ENCODE results near the gene LRRTM1. TPM values are rescaled to one million over a fixed set of nuclear protein-coding genes. Genes with fewer than 3 reads are reported as not detected.

LRRTM1 gene
- total and polyA plus RNA-seq, 2 donors = 0.05 TPM; not detected in 1

DNA sequence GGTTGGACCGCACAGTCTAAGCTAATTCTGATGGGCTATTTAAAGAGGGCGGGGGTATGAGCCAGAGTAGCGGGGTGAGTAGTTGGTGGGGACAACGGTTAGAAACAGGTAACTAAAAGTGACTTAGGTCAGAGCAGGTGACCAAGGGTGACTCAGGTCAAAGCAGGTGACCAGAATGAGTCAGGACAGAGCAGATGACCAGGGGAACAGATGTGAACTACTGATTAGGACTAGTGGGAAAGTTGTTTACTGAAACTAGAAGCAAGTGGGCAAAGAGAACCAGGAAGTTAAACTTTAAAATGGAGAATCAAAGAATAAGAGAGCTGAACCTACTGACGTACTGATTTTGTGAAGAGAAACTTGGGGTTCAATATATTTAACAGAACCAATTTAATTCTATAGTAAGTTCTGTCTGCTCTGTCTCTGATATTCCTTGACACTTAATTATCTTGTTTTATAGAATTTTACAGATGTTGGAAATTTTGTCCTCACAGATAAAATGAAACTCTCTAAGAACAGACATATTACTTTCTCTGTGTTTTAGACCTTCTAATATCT is 7.8 kb upstream of the LRRTM1 start:
- 92% methylated on average over 5 of the region's 5 CpGs for WGBS

DNA sequence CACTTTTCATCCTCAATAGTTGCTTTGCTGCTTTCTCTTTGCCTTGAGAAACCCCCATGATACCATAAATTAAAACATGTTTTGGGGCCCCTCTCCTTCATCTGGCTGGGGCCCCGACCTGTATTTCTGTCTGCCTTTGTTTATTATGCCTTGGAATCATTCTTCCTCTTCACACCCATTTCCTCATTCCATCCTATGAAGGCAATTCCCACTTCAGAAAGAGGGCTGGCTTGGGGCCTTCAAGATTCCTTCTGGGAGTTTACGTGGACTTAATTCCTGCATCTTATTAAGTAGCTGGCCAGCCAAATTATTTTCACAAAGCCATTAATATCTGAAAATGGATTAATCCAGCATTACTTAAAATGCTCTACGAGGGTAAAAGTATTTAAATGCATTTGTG is 6.8 kb upstream of the LRRTM1 start:
- H3K9me3 ChIP-seq (ENCODE audit: control insufficient read depth in 2 of 2, insufficient read depth in 1 of 2, low read length in 1 of 2) = no peaks in the 10 kb centered on the region
- H3K4me3 ChIP-seq (ENCODE audit: low read length in 2 of 2) = no peak overlapping the region
- no peak for DNase-seq (ENCODE audit: low read depth in 6 of 9, low spot score in 9 of 9)
- 73% methylated on average over 3 of the region's 3 CpGs for WGBS
- no peaks in the 10 kb centered on the region for H3K36me3 ChIP-seq (ENCODE audit: control insufficient read depth in 2 of 2, insufficient read depth in 2 of 2, low read length in 1 of 2)
- H3K4me1 ChIP-seq (ENCODE audit: control insufficient read depth in 2 of 2, insufficient read depth in 2 of 2, low read length in 2 of 2) = no peaks in the 10 kb centered on the region
- no peak overlapping the region for H3K27ac ChIP-seq (ENCODE audit: low read depth in 1 of 2, low read length in 1 of 2)
- H3K27me3 ChIP-seq (ENCODE audit: control insufficient read depth in 2 of 2, insufficient read depth in 1 of 2, low read length in 1 of 2) = peaks cover 0 to 3% of the 10 kb centered on the region in 2 donors

More for the DNA sequence above, 7.8 kb upstream of the LRRTM1 start:
- Histone ChIP-seq H3K36me3 (ENCODE audit: control insufficient read depth in 2 of 2, insufficient read depth in 2 of 2, low read length in 1 of 2) (no peaks in the 10 kb centered on the region), H3K27me3 (ENCODE audit: control insufficient read depth in 2 of 2, insufficient read depth in 1 of 2, low read length in 1 of 2) (no peaks in the 10 kb centered on the region), H3K4me1 (ENCODE audit: control insufficient read depth in 2 of 2, insufficient read depth in 2 of 2, low read length in 2 of 2) (no peaks in the 10 kb centered on the region), H3K27ac (ENCODE audit: low read depth in 1 of 2, low read length in 1 of 2) (no peak overlapping the region), H3K9me3 (ENCODE audit: control insufficient read depth in 2 of 2, insufficient read depth in 1 of 2, low read length in 1 of 2) (no peaks in the 10 kb centered on the region), H3K4me3 (ENCODE audit: low read length in 2 of 2) (no peak overlapping the region)
- DNase-seq (ENCODE audit: low read depth in 6 of 9, low spot score in 9 of 9) = no peak

DNA sequence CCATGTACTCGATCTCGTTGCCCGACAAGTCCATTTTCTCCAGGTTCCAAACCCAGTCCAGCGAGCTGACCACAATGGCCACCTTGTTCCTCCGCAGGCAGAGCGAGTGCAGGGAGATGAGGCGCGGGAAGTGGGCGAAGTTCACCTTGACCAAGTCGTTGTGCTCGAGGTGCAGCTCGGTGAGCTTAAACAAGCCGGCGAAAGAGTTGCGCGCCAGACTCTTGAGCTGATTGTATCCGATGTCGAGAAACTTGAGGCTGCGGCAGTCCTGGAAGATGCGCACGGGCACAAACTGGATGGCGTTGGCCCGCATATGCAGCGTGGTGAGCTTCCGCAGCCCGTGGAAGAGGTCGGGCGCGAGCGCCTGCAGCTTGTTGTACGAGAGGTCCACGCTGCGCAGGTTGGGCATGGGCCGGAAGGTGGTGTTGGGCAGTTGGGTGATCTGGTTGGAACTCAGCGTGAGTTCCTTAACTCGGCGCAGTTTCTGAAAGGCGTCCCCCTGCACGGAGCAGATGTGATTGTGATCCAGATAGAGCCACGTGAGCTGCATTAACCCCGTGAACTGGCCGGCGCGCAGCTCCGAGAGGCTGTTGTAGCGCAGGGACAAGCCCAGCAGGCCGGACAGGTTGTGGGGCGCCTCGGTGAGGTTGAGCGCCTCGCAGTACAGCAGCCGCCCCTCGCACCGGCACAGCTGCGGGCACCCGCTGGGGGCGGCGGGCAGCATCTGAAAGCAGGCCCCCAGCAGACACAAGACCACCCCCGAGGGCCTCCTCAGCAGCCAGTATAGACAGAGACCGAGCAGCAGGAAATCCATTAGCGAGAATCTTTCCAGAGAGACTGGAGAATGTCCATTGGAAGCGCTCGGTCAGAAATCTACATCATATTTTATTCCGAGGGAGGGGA is 1.3 kb downstream of the LRRTM1 start:
- no peaks in the 10 kb centered on the region for H3K4me1 ChIP-seq (ENCODE audit: control insufficient read depth in 2 of 2, insufficient read depth in 2 of 2, low read length in 2 of 2)
- peaks cover 19 to 55% of the 10 kb centered on the region in 2 donors for H3K27me3 ChIP-seq (ENCODE audit: control insufficient read depth in 2 of 2, insufficient read depth in 1 of 2, low read length in 1 of 2)
- H3K36me3 ChIP-seq (ENCODE audit: control insufficient read depth in 2 of 2, insufficient read depth in 2 of 2, low read length in 1 of 2) = no peaks in the 10 kb centered on the region
- DNase-seq (ENCODE audit: low read depth in 6 of 9, low spot score in 9 of 9) = no peak
- no peak overlapping the region for H3K27ac ChIP-seq (ENCODE audit: low read depth in 1 of 2, low read length in 1 of 2)
- no peak overlapping the region for H3K4me3 ChIP-seq (ENCODE audit: low read length in 2 of 2)
- H3K9me3 ChIP-seq (ENCODE audit: control insufficient read depth in 2 of 2, insufficient read depth in 1 of 2, low read length in 1 of 2) = no peaks in the 10 kb centered on the region
- 4% methylated on average over 64 of the region's 64 CpGs for WGBS

DNA sequence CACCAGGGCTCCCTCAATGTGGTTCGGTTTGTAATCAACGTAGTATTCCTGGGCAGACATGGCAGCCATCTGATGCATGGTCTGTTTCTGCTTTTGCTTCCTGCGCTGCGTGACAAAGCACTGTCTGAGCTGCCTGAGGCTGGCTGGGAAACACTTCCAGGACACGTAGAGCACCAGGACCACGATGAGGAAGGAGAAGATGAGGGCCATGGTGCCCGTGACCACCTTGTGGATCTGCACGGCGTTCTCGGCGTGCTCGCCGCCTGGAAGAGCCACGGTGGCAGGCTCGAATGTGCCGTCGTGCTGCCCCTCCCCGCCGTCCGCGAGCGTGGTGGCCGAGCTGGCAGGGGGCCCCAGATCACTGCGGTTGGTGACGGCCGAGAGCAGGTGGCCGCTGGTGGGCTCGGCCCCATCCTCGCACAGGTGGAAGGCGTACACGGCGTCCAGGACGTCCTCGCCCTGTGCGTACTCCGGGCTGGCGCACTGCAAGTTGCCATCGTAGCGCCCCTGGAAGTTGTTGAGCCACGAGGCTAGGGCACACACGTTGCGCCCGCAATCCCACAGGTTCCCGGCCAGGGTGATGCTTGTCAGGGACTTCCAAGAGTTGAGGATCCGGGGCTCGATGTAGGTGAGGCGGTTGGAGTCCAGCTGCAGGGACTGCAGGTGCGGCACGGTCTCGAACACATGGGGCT is 2.1 kb downstream of the LRRTM1 start:
- DNase-seq (ENCODE audit: low read depth in 6 of 9, low spot score in 9 of 9) = no peak
- Histone ChIP-seq H3K4me3 (ENCODE audit: low read length in 2 of 2) (no peak overlapping the region), H3K27ac (ENCODE audit: low read depth in 1 of 2, low read length in 1 of 2) (no peak overlapping the region), H3K27me3 (ENCODE audit: control insufficient read depth in 2 of 2, insufficient read depth in 1 of 2, low read length in 1 of 2) (peaks cover 19 to 55% of the 10 kb centered on the region in 2 donors), H3K36me3 (ENCODE audit: control insufficient read depth in 2 of 2, insufficient read depth in 2 of 2, low read length in 1 of 2) (no peaks in the 10 kb centered on the region), H3K9me3 (ENCODE audit: control insufficient read depth in 2 of 2, insufficient read depth in 1 of 2, low read length in 1 of 2) (no peaks in the 10 kb centered on the region), H3K4me1 (ENCODE audit: control insufficient read depth in 2 of 2, insufficient read depth in 2 of 2, low read length in 2 of 2) (no peaks in the 10 kb centered on the region)
- 6% methylated on average over 50 of the region's 50 CpGs for WGBS

DNA sequence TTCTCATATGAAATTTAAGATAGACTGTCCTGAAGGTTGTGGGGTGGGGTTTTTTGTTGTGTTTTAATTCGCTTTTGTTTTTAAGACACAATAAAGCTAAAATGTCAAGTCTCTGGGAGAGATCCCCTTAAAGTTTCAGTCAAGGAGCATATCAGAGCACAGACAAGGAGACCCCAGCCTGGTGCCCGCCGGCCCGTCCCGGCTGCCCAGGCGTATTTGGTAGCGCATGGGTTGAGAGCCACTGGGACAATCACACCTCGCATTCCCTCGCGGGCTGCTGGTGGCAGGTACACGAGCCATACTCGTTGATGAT is 2.6 kb downstream of the LRRTM1 start:
- DNase-seq (ENCODE audit: low read depth in 6 of 9, low spot score in 9 of 9) = no peak
- H3K36me3 ChIP-seq (ENCODE audit: control insufficient read depth in 2 of 2, insufficient read depth in 2 of 2, low read length in 1 of 2) = no peaks in the 10 kb centered on the region
- H3K4me3 ChIP-seq (ENCODE audit: low read length in 2 of 2) = no peak overlapping the region
- H3K27me3 ChIP-seq (ENCODE audit: control insufficient read depth in 2 of 2, insufficient read depth in 1 of 2, low read length in 1 of 2) = peaks cover 19 to 55% of the 10 kb centered on the region in 2 donors
- WGBS = 15% methylated on average over 12 of the region's 12 CpGs
- no peaks in the 10 kb centered on the region for H3K9me3 ChIP-seq (ENCODE audit: control insufficient read depth in 2 of 2, insufficient read depth in 1 of 2, low read length in 1 of 2)
- H3K4me1 ChIP-seq (ENCODE audit: control insufficient read depth in 2 of 2, insufficient read depth in 2 of 2, low read length in 2 of 2) = no peaks in the 10 kb centered on the region
- H3K27ac ChIP-seq (ENCODE audit: low read depth in 1 of 2, low read length in 1 of 2) = no peak overlapping the region

DNA sequence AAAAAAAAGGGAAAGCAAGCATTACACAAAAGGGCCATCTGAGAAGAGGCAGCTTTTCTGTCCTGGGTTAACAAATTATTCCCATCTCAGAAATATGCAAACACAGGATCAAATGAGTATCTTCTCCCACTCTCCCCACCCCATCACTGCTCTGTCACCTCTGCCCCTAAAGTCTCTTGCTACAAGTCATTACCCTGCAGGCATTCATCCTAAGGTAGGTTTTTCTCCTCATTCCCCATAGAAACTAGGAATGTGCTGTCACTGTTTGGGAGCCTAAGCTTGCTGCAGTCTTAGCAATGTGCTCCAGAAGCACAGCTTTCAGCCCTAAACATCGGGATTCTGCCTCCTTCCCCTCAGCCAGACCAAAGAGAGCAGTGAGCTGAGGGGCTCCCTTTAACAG is 3.6 kb downstream of the LRRTM1 start:
- no peak for DNase-seq (ENCODE audit: low read depth in 6 of 9, low spot score in 9 of 9)
- H3K36me3 ChIP-seq (ENCODE audit: control insufficient read depth in 2 of 2, insufficient read depth in 2 of 2, low read length in 1 of 2) = no peaks in the 10 kb centered on the region
- no peak overlapping the region for H3K4me3 ChIP-seq (ENCODE audit: low read length in 2 of 2)
- no peak overlapping the region for H3K27ac ChIP-seq (ENCODE audit: low read depth in 1 of 2, low read length in 1 of 2)
- no peaks in the 10 kb centered on the region for H3K4me1 ChIP-seq (ENCODE audit: control insufficient read depth in 2 of 2, insufficient read depth in 2 of 2, low read length in 2 of 2)
- WGBS = 12% methylated on average over 1 of the region's 1 CpG
- peaks cover 19 to 52% of the 10 kb centered on the region in 2 donors for H3K27me3 ChIP-seq (ENCODE audit: control insufficient read depth in 2 of 2, insufficient read depth in 1 of 2, low read length in 1 of 2)
- H3K9me3 ChIP-seq (ENCODE audit: control insufficient read depth in 2 of 2, insufficient read depth in 1 of 2, low read length in 1 of 2) = no peaks in the 10 kb centered on the region

DNA sequence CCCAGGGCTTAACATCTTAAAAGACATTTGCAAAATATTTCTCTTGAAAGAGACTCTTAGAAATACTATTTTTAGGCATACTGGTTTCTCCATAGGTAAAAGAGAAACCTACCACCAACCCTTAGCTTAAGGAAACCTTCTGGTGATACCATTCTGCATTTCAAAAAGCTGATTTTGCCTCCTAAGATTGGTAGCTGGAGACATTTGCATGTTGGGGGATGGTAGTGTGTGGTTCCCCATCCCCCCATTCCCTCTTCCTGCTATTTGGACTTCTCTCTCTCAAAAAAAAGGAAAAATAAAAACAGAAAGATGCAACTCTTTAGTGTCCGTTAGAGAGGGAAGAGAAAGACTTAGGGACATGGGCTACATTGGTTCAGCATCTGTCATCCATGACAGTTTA is 4.2 kb downstream of the LRRTM1 start:
- H3K4me3 ChIP-seq (ENCODE audit: low read length in 2 of 2) = no peak overlapping the region
- H3K4me1 ChIP-seq (ENCODE audit: control insufficient read depth in 2 of 2, insufficient read depth in 2 of 2, low read length in 2 of 2) = no peaks in the 10 kb centered on the region
- H3K36me3 ChIP-seq (ENCODE audit: control insufficient read depth in 2 of 2, insufficient read depth in 2 of 2, low read length in 1 of 2) = no peaks in the 10 kb centered on the region
- WGBS = 69% methylated on average over 1 of the region's 1 CpG
- H3K27me3 ChIP-seq (ENCODE audit: control insufficient read depth in 2 of 2, insufficient read depth in 1 of 2, low read length in 1 of 2) = peaks cover 19 to 46% of the 10 kb centered on the region in 2 donors
- no peak for DNase-seq (ENCODE audit: low read depth in 6 of 9, low spot score in 9 of 9)
- H3K9me3 ChIP-seq (ENCODE audit: control insufficient read depth in 2 of 2, insufficient read depth in 1 of 2, low read length in 1 of 2) = no peaks in the 10 kb centered on the region
- H3K27ac ChIP-seq (ENCODE audit: low read depth in 1 of 2, low read length in 1 of 2) = no peak overlapping the region

DNA sequence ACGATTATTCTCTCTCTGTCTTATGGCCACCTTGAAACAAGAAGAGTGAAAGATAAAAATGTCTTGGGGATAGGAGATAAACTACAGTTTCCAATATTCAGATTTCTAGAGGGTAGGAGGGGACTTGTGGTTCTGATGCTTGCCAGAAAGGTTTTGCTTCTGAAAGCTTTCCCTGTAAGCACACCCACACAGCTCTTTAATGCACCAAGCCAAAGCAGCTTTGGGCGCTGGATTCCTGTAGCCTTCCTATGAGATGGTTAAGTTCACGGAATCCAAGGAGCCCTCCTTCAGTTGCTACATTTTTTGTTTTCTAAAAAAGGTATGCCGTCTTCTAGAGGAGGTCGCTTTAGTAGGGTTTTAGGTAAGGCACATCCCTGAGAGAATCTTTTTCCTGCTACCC is 4.9 kb downstream of the LRRTM1 start:
- no peak for DNase-seq (ENCODE audit: low read depth in 6 of 9, low spot score in 9 of 9)
- WGBS = 47% methylated on average over 5 of the region's 5 CpGs
- Histone ChIP-seq H3K27ac (ENCODE audit: low read depth in 1 of 2, low read length in 1 of 2) (no peak overlapping the region), H3K4me3 (ENCODE audit: low read length in 2 of 2) (no peak overlapping the region), H3K4me1 (ENCODE audit: control insufficient read depth in 2 of 2, insufficient read depth in 2 of 2, low read length in 2 of 2) (no peaks in the 10 kb centered on the region), H3K36me3 (ENCODE audit: control insufficient read depth in 2 of 2, insufficient read depth in 2 of 2, low read length in 1 of 2) (no peaks in the 10 kb centered on the region), H3K27me3 (ENCODE audit: control insufficient read depth in 2 of 2, insufficient read depth in 1 of 2, low read length in 1 of 2) (peaks cover 18 to 39% of the 10 kb centered on the region in 2 donors), H3K9me3 (ENCODE audit: control insufficient read depth in 2 of 2, insufficient read depth in 1 of 2, low read length in 1 of 2) (no peaks in the 10 kb centered on the region)

DNA sequence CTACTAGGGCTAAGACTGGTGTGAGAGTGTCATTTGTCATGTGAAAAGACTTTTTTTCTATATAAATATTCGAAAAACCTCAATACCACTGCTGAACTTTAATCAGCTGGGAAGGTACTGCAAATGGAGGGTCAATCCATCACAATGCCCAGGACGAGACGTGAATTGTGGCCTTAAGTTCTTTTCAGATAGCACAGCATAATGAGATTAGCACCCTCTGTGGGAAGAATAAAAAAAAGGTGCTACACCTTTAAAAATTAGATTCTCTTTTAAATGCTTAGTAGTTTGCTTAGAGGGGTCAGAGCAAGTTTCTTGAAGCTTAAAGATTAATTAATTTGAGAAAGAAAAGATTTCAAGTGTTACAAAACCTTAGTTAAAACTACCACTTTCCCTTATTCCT is 5.6 kb downstream of the LRRTM1 start:
- peaks cover 12 to 32% of the 10 kb centered on the region in 2 donors for H3K27me3 ChIP-seq (ENCODE audit: control insufficient read depth in 2 of 2, insufficient read depth in 1 of 2, low read length in 1 of 2)
- H3K4me1 ChIP-seq (ENCODE audit: control insufficient read depth in 2 of 2, insufficient read depth in 2 of 2, low read length in 2 of 2) = no peaks in the 10 kb centered on the region
- no peak for DNase-seq (ENCODE audit: low read depth in 6 of 9, low spot score in 9 of 9)
- WGBS = 60% methylated on average over 3 of the region's 3 CpGs
- no peaks in the 10 kb centered on the region for H3K9me3 ChIP-seq (ENCODE audit: control insufficient read depth in 2 of 2, insufficient read depth in 1 of 2, low read length in 1 of 2)
- no peaks in the 10 kb centered on the region for H3K36me3 ChIP-seq (ENCODE audit: control insufficient read depth in 2 of 2, insufficient read depth in 2 of 2, low read length in 1 of 2)
- H3K27ac ChIP-seq (ENCODE audit: low read depth in 1 of 2, low read length in 1 of 2) = no peak overlapping the region
- no peak overlapping the region for H3K4me3 ChIP-seq (ENCODE audit: low read length in 2 of 2)

Data from thymus (tissue), 11 donors.